GM03348 (cell line): ENCODE results near the gene GREM2.

Source experiments
- DNase-seq: peaks from one replicate; pipeline ENCODE4 v3.0.0; 2012; ENCODE audit warnings: low spot score

GREM2 gene

DNA sequence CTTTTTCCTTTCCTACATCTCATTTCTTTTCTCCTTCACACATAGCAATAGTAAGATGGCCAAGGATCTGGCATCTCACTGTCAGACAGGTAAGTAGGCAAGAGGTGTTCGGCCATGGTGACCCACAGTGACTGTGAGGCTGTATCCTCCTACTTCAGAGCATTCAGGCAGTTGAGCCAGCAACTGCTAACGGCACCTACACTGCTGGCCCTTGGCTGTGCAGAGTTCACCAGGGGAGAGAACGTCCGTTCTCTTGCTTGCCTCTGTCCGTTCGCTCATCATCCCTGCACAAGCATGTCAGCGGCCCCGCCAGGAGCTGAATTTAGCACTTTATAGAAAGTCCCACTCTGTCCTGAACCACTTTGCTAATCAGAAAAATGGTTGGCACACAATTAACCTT is 113.6 kb downstream of the GREM2 start:
- DNase-seq: no peak

GRCh38 chr1:240497908-240498307 is 114.0 kb downstream of the GREM2 start:
- DNase-seq: no peak

GRCh38 chr1:240496941-240497340 is 115.0 kb downstream of the GREM2 start:
- DNase-seq: no peak

DNA sequence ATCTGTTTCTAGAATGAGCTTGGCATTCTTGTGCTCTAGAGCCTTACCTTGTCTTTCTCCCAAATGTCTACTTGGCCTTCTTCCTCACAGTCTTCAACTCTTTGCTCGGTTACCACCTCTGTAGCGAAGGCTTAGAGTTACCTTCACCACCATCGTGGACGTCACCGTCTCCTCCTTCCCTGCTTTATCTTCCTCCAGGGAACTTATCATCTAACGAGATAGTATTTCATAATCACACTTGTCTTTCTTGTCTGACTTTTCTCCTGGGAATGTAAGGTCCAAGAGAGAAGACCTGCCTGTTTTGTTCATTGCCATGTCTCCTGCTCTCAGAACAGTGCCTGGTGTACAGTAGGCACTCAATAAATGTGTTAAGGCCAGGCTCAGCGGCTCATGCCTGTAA is 115.6 kb downstream of the GREM2 start:
- DNase-seq: no peak

GRCh38 chr1:240495601-240496000 is 116.4 kb downstream of the GREM2 start:
- DNase-seq: no peak

DNA sequence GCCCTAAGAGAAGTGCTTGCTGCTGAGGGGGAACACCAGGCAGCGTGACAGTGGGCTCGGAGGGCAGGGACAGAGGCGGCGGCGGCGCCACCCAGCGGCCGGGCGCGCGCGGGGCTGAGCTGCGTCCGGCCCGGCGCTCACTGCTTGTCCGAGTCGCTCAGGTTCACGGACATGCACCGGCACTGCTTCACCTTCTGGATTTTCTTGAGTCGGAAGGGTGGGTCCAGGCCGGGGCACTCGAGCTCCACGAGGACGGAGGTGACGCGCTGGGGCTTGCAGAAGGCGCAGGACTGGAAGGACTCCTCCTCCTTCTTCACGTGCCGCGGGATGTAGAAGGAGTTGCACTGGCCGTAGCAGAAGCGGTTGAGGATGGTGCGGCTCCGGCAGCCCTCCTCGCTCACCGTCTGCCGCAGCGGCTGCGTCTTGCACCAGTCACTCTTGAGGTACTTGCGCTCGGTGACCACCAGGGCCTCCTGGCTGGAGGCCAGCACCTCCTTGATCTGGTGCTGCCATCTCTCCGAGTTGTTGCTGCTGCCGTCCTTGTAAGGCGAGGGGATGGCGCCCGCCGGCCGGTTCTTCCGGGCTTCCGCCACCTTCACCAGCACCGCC is 119.0 kb downstream of the GREM2 start:
- no peak for DNase-seq

DNA sequence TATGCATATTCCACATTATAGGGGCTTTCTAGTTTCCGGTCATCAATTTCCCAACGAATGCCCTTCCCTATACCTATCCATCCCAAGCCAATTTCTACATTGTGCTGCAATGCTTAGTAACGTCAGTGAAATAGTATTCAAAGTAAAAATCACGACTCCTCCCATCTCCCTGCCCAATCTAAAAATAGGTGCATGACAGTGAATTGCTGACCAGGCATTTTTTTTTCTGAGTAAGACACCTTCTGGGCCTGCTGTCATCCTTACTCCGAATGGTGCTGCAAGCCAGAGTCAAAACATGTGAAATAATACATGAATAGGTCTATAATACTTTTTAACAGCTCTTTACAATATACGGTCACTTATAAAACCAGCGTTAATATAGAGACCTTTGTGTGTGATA is 120.2 kb downstream of the GREM2 start:
- no peak for DNase-seq

- DNase-seq: peak; percentile 24
Observed at GRCh38 chr1:240491156-240491555, 120.8 kb downstream of the GREM2 start.

- no peak for DNase-seq
Observed at GRCh38 chr1:240487493-240487892, 124.5 kb downstream of the GREM2 start.

GRCh38 chr1:240486611-240487010 is 125.3 kb downstream of the GREM2 start:
- no peak for DNase-seq

GRCh38 chr1:240484804-240485443 is 127.0 kb downstream of the GREM2 start:
- DNase-seq: no peak

GRCh38 chr1:240478536-240478935 is 133.4 kb downstream of the GREM2 start:
- no peak for DNase-seq

- no peak for DNase-seq
Observed at GRCh38 chr1:240475832-240476231, 136.1 kb downstream of the GREM2 start.

GRCh38 chr1:240474133-240474614 is 137.8 kb downstream of the GREM2 start:
- no peak for DNase-seq

DNA sequence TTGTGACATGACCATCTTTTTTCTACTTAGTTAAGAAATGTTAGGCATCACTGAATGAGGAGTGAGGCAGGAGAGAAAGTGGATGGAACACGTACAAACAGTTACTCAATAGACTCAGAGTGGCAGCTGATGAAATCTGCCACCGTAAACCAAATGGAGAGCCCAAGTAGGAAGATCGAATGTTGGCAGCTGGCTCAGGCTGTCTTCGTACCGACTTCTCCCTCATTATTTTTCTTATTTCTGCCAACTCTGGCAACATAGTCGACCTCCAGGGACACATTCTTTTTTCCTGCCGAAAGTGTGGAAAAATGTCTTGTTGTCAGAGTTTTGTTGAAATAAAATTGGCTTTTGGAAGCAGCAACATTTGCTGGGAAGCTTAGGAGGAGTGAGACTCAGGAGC is 143.3 kb downstream of the GREM2 start:
- DNase-seq: peak; percentile 40

DNA sequence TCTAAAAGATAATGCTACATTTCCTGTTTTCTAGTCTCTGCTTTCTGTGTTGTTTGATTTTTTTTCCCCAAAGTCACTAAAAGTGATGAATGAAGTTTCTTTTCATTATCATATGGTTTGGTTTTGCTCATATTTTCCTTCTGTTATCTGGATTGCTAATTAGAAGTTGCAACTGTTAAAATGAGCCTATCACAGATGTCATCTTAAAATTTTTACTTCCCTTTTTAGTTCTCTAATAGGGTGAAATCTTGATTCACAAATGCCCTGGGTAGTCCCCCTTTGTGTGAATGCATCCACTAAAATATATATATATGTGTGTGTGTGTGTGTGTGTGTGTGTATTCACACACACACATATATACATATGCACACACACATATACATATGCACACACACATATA is 144.1 kb downstream of the GREM2 start:
- DNase-seq: no peak

- no peak for DNase-seq
Observed at GRCh38 chr1:240466509-240466908, 145.4 kb downstream of the GREM2 start.

GRCh38 chr1:240465531-240465940 is 146.4 kb downstream of the GREM2 start:
- DNase-seq: no peak

DNA sequence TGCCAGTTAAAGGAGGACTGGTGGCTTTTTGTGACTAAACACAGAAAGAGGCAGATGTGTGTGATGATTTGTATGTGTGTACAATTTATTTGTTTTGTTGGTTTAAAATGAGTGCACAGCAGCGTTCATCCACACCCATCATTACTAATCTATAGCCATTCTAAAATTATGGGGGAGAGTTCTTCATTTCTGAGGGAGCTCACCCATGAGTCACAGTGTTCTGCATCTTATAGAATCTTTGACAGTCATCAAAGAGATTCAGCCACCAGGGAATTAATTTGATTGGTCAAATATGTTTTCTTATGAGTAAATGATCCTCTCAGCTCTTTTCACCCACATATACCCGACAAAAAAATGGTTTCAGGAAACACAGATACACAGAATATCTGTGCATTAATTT is 147.9 kb downstream of the GREM2 start:
- no peak for DNase-seq

- no peak for DNase-seq
Observed at GRCh38 chr1:240462766-240463395, 149.1 kb downstream of the GREM2 start.

- no peak for DNase-seq
Observed at GRCh38 chr1:240462277-240462676, 149.7 kb downstream of the GREM2 start.

GRCh38 chr1:240457203-240457602 is 154.8 kb downstream of the GREM2 start:
- DNase-seq: no peak

GRCh38 chr1:240455228-240455821 is 156.6 kb downstream of the GREM2 start:
- DNase-seq: peak; percentile 16
